Prostate gland (tissue), 2 donors: ENCODE data around the gene NOL9.

Source experiments
- CTCF ChIP-seq, 4 experiments: fragments of 200-600 bp in 2 of 4; fragments of 450-650 bp in 2 of 4; sonication (generic) in 2 of 4; IDR thresholded peaks; 1 replicate in 3 of 4; 2 replicates in 1 of 4; pipeline ENCODE4 v1.5.1; 2016 to 2019; ENCODE audit warnings: antibody characterized with exemption in 4 of 4, mild to moderate bottlenecking in 2 of 4, moderate library complexity in 2 of 4
- POLR2A ChIP-seq: fragments of 450-650 bp; IDR thresholded peaks from one replicate; pipeline ENCODE4 v1.6.1; 2016; ENCODE audit warnings: antibody characterized with exemption, mild to moderate bottlenecking
- POLR2AphosphoS5 ChIP-seq: sonication (generic); formaldehyde crosslinking; IDR thresholded peaks from one replicate; pipeline ENCODE4 v1.6.1; 2017; ENCODE audit warnings: antibody characterized with exemption

- TF ChIP-seq POLR2A (no peak), CTCF (IDR thresholded peaks at IDR 0.05) (no peak), POLR2AphosphoS5 (no peak)
These were observed 34.2 kb downstream of the NOL9 start for GRCh38 chr1:6519935-6520671.
